Ishikawa (cell line): Measurements from ENCODE around the gene ARHGAP26.

Experiments
- CEBPB ChIP-seq: IDR thresholded peaks from 2 replicates; pipeline ENCODE4 v1.6.1; 2012
- CREB1 ChIP-seq: IDR thresholded peaks from 2 replicates; pipeline ENCODE4 v1.6.1; 2012; ENCODE audit warnings: low read depth
- EGR1 ChIP-seq: IDR thresholded peaks from 2 replicates; pipeline ENCODE4 v1.6.1; 2012
- EP300 ChIP-seq: IDR thresholded peaks from 2 replicates; pipeline ENCODE4 v1.6.1; 2012; ENCODE audit warnings: borderline replicate concordance
- FOXM1 ChIP-seq: IDR thresholded peaks from 2 replicates; pipeline ENCODE4 v1.6.1; 2012; ENCODE audit warnings: low read depth, borderline replicate concordance
- NFIC ChIP-seq: IDR thresholded peaks from 2 replicates; pipeline ENCODE4 v1.6.1; 2012
- RAD21 ChIP-seq: IDR thresholded peaks from 2 replicates; pipeline ENCODE4 v1.6.1; 2012; ENCODE audit warnings: low read depth
- REST ChIP-seq: IDR thresholded peaks from 2 replicates; pipeline ENCODE4 v1.6.1; 2012; ENCODE audit warnings: low read depth, mild to moderate bottlenecking
- TAF1 ChIP-seq: IDR thresholded peaks from 2 replicates; pipeline ENCODE4 v1.6.1; 2012; ENCODE audit warnings: low read depth, mild to moderate bottlenecking
- TCF12 ChIP-seq: IDR thresholded peaks from 2 replicates; pipeline ENCODE4 v1.6.1; 2012; ENCODE audit warnings: low read depth
- TEAD4 ChIP-seq: IDR thresholded peaks from 2 replicates; pipeline ENCODE4 v1.6.1; 2012
- YY1 ChIP-seq: IDR thresholded peaks from 2 replicates; pipeline ENCODE4 v1.6.1; 2012; ENCODE audit warnings: low read depth
- ZBTB7A ChIP-seq: IDR thresholded peaks from 2 replicates; pipeline ENCODE4 v1.6.1; 2012; ENCODE audit warnings: low read depth
- TF ChIP-seq, protein P1 (sequence below): IDR thresholded peaks from 2 replicates; pipeline ENCODE4 v1.6.1; 2012
- TF ChIP-seq, protein P2 (sequence below): IDR thresholded peaks from 2 replicates; pipeline ENCODE4 v1.6.1; 2012

ARHGAP26 gene

GRCh38 chr5:143212261-143212660 is 442.1 kb downstream of the ARHGAP26 start:
- TF ChIP-seq TAF1: no peak
- TF ChIP-seq TEAD4: no peak
- TF ChIP-seq NFIC: no peak

DNA sequence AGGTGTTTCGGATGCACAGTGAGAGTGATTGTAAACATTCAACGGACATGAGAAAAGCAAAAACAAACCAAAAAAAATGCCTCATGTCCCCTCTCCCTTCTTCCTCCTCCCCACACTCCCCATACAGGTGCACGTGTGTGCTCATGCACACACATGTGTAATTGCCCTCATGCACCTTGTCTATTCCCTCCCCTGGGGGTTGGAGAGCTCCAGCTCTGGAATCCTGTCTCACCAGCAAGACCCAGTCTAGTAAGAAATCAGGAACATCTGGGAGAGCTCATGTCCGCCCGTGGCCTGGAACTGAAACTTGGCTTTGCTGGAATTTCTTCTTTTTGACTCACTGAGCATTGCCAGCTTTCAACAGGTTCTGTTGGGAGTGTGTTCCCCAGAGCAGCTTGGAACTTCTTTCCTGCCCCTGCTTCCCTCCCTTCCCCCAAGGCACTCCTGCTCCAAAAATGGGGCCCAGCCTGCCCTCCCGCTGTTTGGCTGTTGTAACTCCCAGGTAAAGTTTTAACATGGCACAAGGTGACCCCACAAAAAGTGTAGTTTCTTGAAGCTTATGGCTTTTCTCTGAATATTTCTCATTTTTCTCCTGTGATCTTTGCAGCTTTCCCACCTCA is 443.2 kb downstream of the ARHGAP26 start:
- TF ChIP-seq, protein P1, sequence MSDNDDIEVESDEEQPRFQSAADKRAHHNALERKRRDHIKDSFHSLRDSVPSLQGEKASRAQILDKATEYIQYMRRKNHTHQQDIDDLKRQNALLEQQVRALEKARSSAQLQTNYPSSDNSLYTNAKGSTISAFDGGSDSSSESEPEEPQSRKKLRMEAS: no peak
- TF ChIP-seq, protein P2, sequence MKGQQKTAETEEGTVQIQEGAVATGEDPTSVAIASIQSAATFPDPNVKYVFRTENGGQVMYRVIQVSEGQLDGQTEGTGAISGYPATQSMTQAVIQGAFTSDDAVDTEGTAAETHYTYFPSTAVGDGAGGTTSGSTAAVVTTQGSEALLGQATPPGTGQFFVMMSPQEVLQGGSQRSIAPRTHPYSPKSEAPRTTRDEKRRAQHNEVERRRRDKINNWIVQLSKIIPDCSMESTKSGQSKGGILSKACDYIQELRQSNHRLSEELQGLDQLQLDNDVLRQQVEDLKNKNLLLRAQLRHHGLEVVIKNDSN: no peak

DNA sequence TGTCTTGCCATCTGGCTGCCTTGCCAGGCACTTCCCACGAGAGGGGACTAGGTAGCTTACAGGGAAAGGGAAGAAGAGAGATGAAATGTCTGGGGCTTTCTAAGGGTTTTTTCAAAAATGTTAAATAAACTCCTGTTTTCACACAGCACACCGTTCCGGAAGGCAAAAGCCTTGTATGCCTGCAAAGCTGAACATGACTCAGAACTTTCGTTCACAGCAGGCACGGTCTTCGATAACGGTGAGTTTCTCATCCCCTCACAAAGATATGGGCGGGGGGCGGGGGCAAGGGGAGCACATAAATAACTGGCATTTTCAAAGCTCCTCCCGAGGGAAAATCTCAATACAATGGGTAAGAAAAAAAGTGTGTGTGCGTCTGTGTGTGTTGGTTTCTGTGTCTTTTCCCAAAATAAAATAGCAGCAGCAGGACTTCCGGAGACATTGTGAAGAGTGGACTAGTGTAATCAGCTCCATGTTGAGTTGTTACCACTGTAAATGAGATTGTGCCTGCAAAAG is 443.7 kb downstream of the ARHGAP26 start:
- TF ChIP-seq, protein P1: no peak
- no peak for TF ChIP-seq ZBTB7A
- TF ChIP-seq TAF1: no peak
- TF ChIP-seq EP300: no peak
- no peak for TF ChIP-seq CREB1
- no peak for TF ChIP-seq TEAD4
- no peak for TF ChIP-seq FOXM1
- TF ChIP-seq CEBPB: no peak
- TF ChIP-seq RAD21: no peak
- TF ChIP-seq EGR1: no peak
- no peak for TF ChIP-seq TCF12
- TF ChIP-seq, protein P2: no peak
- no peak for TF ChIP-seq NFIC
- TF ChIP-seq YY1: no peak
- no peak for TF ChIP-seq REST

- TF ChIP-seq TCF12: no peak
- no peak for TF ChIP-seq ZBTB7A
- TF ChIP-seq, protein P2: no peak
- no peak for TF ChIP-seq NFIC
- no peak for TF ChIP-seq TEAD4
- no peak for TF ChIP-seq YY1
- TF ChIP-seq CREB1: no peak
- TF ChIP-seq EGR1: no peak
- no peak for TF ChIP-seq REST
- no peak for TF ChIP-seq EP300
- no peak for TF ChIP-seq FOXM1
- no peak for TF ChIP-seq RAD21
Observed at GRCh38 chr5:143214458-143214857, 444.3 kb downstream of the ARHGAP26 start.

GRCh38 chr5:143214890-143215289 is 444.7 kb downstream of the ARHGAP26 start:
- no peak for TF ChIP-seq REST
- TF ChIP-seq ZBTB7A: no peak
- TF ChIP-seq TEAD4: no peak
- no peak for TF ChIP-seq TCF12
- no peak for TF ChIP-seq FOXM1
- no peak for TF ChIP-seq EGR1
- no peak for TF ChIP-seq EP300
- TF ChIP-seq YY1: no peak
- TF ChIP-seq, protein P1: no peak
- no peak for TF ChIP-seq TAF1
- no peak for TF ChIP-seq CREB1
- TF ChIP-seq NFIC: no peak
- TF ChIP-seq RAD21: no peak
- no peak for TF ChIP-seq CEBPB
